Right ventricle myocardium inferior (tissue), 1 donor: ENCODE measurements around the gene C10orf105. TPM values are rescaled to one million over a fixed set of nuclear protein-coding genes. Genes with fewer than 3 reads are reported as not detected.

Experiments
- ATAC-seq: fragments of 200-7000 bp; cut with Tn5 transposase; one replicate; pipeline ENCODE4 v1.9.1; 2020; ENCODE audit warnings: mild to moderate bottlenecking, moderate library complexity
- DNase-seq: peaks from one replicate; pipeline ENCODE4 v3.0.0; 2021; ENCODE audit errors: missing footprints
- intact Hi-C: fragments of 100-400 bp; cut with DNase I; formaldehyde crosslinking; loops from one replicate; pipeline ENCODE4 v1.11.0; 2022
- total RNA-seq: library from RNA; stranded (reverse); fragmentation: NEBNext Ultra II Directional; extraction: Animal tissue kit (Norgen Biotek cat#: 25700); gene quantifications from one replicate; pipeline ENCODE4 v1.2.1, GENCODE V29; 2021
- donor health status: DM: no; HTN: yes; CAD: no; lungs with severe emphysema.

Gene C10orf105
- total RNA-seq, 1 donor from 2014 or later, result 0.05 TPM

DNA sequence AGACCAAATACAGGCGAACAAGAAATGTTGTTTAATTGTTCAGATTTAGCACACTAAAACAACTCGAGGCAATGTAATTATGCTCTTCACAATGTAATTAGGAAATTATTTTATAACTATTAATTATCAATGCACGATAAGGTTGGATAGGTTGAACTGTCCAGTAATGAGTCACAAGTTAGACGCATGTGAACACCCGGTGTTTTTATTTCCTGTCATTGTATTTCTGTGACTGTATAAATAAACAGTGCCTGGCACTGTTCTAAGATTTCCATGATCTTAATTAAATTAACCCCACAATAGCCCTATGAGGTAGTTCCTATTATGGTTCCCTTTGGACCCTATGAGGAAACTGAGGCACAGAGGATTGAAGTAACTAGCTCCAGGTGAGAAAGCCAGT, 26.2 kb downstream of the C10orf105 start:
- DNase-seq (no peak), ATAC-seq (no peak)
- intact Hi-C loops, result no loop called here

GRCh38 chr10:71692598-71693306, 26.8 kb downstream of the C10orf105 start:
- DNase-seq, result no peak
- intact Hi-C loops, result no loop called here
- no peak for ATAC-seq

- DNase-seq (no peak), ATAC-seq (no peak)
- intact Hi-C loops, result no loop called here
These were observed 28.2 kb downstream of the C10orf105 start for GRCh38 chr10:71691405-71691804.

DNA sequence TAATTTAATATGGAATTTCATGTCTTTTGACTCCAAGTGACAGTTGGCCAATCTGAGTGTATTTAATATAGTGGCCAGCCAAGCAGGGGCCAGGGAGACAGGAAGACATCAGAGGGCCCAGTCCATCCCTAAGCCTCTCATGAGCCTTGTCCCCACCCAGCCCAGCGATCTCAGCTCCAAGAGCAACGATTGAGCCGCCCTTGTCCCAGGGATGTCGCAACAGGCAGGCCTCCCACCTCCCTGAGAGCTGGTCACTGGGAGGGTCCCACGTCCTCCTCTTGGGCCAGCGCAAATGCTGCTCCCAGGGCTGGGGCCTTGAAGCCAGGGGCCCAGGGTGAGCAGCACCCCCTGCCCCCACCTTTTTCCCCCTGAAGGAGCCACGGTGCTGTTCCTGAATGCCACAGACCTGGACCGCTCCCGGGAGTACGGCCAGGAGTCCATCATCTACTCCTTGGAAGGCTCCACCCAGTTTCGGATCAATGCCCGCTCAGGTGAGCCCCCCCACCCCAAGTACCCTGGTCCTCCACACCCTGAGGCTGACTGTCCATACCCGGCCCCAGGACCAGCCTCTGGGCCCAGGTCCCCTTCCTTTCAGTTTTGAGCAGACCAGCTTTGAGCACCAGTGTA, 29.4 kb downstream of the C10orf105 start:
- intact Hi-C loops, result no loop called here
- DNase-seq (no peak), ATAC-seq (no peak)

DNA sequence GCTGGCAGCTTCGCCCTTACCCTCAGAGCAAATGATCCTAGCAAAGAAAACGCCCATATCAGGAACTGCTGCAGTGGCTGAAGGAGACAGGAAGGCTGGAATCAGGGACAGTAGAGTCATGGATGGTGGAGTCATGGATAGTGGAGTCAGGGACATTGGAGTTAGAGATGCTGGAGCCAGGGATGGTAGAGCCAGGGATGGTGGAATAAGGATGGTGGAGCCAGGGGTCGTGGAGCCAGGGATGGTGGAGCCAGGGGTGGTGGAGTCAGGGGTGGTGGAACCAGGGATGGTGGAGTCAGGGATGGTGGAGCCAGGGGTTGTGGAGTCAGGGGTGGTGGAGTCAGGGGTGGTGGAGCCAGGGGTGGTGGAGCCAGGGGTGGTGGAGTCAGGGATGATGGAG, 31.3 kb downstream of the C10orf105 start:
- ATAC-seq, result no peak
- intact Hi-C loops, result no loop called here
- DNase-seq, result no peak

DNA sequence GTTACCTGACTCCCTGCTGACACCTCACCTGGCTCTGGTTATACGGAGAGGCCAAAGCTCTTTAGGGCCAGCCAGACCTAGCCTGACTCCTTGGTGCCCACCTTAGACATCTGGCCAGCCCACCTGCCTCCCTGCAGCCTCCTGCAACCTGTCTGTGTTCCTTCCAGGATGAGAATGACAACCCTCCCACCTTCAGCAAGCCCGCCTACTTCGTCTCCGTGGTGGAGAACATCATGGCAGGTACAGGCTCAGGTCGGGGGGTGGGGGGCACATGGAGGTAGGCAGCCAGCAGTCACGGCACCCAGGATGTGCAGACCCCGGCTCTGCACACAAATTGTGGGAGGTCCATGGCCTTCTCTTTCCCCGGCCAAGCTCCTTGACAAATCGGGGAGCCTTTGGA, 32.1 kb downstream of the C10orf105 start:
- intact Hi-C loops, result no loop called here
- no peak for DNase-seq
- ATAC-seq, result no peak

GRCh38 chr10:71687077-71687476, 32.5 kb downstream of the C10orf105 start:
- ATAC-seq, result no peak
- DNase-seq, result no peak
- intact Hi-C loops, result no loop called here

DNA sequence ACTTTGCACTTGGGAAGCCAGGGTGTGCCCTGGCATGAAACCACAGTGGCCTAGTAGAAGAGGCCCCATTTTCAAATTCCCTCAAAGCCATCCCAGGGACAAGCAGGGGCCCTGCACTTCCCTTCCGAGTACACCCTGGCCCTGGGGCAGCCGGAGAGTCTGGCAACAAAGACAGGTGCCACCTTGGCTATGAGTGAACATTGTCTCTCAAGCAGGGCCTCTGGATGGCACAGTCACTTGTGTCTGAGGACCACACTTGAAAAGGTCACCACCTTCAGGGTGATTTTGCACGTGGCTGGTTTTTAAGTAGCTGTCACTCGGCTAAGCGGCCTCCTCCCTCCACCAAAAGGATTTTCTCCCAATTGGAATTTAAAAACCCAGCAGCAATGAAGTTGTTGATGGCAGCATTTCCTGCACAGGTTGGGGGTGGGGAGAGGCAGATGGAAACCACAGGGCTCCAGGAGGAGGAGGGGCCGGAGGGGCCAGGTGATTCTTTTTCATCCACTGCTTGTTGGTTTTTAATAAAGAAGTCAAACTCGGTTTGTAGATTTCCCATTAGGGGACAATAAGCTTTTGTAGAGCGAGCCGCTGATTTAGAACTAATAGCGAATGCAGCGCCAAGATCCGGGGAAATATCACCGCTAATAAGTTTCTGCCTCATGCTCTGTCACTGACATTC, 33.9 kb downstream of the C10orf105 start:
- DNase-seq (no peak), ATAC-seq (peak; percentile 51)
- intact Hi-C loops, result no loop called here

DNA sequence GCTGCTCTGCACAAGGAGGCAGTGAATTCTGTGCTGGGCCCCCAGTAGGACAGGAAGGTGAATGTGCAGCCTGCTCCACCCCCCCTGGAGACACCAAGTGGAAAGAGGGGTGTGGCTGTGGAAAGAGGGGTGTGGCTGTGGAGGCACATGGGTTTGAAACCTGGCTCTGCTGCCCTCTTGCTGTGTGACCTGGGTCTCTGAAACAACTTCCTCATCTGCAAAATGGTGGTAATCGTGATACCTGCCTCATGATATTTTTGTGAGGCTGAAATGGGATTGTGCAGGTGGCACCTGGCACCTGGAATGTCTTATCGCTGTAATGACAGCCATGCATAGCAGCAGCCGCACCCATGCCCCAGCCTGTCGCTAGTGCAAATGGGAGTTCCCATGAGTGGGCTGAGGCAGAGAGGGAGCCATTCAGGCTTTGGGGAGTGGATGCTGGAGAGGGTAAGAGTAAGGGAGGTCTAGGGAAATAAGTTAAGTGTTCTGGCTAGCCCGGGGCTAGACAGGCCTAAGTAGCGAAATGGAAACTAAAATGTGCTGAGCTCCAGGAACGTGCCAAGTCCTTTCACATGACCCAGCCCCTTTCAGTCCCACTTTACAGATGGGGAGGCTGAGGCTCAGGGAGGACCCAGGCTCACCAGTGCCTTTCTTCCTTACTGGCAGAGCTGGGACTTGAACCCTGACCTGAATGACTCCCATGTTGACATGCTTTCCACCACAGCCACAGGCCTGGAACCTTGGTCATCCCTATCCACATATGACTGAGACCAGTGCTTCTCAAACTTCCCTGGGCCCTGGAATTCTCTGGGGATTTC, 35.0 kb downstream of the C10orf105 start:
- ATAC-seq, result no peak

DNA sequence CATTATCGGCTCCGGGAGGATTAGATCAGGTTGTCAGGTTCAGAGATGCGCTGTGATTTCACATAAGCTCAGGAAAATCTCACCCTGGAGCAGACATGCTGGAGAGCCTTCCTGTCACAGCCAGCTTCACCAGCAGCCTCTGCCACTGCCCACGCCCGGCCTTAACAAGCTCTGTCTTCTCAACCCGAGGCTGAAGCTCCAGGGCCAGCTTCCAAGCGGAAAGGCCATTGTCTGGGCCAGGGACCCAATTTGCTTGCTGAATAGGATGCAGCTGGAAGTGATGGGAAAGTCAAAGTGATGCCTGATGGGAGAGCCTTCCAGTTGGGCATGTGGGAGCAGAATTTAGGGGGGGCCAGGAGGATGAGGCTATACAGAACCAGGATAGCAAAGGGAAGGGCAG, 36.3 kb downstream of the C10orf105 start:
- ATAC-seq (no peak), DNase-seq (no peak)

More for the DNA sequence above, 35.0 kb downstream of the C10orf105 start:
- intact Hi-C loops, result no loop called here
- no peak for DNase-seq

GRCh38 chr10:71681977-71682376, 37.6 kb downstream of the C10orf105 start:
- DNase-seq, result no peak
- intact Hi-C loops, result no loop called here
- no peak for ATAC-seq

More for the DNA sequence above, 36.3 kb downstream of the C10orf105 start:
- intact Hi-C loops, result no loop called here

DNA sequence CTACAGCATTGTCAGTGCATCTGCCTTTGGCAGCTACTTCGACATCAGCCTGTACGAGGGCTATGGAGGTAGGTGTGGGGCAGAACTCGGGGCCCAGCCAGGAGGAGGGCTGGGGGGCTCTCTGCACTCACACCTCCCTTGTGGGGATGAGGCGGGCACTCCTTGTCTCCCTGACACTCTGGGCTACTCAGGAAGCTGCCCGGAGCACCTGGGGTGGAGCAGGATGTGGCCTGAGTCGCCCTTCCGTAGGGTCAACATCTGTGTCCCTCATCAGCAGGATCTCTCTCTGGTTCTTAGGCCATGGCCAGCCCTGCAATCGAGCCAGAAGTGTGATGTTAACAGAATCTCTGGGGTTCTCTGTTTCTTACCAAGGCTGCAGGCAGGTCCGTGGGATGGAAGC, 40.2 kb downstream of the C10orf105 start:
- no peak for DNase-seq
- ATAC-seq, result peak; percentile 45
- intact Hi-C loops, result no loop called here

DNA sequence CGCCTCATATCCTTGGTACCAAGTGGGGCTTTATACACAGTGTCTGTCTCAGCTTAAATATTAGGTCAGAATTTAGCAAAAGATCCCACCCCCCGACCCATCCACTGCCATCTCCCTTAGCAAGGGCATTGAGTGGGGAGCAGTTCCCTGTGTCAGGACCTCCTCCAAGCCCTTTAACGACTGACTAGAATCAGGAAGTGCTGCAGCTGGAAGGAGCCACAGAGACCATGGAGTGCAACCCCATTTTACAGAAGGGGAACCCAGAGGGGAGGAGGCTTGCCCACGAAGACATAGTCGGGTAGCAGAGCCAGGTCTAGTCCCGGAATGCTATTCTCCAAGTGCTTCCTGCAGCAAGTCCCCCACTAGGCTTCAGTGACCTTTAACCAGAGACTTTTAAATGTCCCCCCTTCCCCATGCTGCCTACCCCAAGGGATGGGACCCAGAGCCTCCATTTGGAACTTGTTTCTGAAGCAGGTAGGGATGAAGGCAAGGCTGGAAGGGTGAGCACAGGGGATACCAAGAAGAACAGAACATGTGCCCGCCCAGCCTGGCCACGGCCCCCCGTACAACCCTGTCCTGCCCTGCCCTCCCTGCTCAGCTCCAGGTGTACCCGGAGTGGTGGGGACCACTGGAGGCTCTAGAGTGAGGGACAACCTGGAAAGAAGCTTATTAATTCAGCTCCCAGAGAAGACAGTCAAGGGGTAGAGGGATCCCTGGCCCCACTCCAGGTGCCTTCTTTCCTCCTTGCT, 41.3 kb downstream of the C10orf105 start:
- ATAC-seq (no peak), DNase-seq (no peak)
- intact Hi-C loops, result no loop called here

GRCh38 chr10:71677261-71677660, 42.3 kb downstream of the C10orf105 start:
- intact Hi-C loops, result no loop called here
- DNase-seq (no peak), ATAC-seq (no peak)

GRCh38 chr10:71675295-71675970, 44.1 kb downstream of the C10orf105 start:
- DNase-seq (no peak), ATAC-seq (no peak)
- intact Hi-C loops, result no loop called here

DNA sequence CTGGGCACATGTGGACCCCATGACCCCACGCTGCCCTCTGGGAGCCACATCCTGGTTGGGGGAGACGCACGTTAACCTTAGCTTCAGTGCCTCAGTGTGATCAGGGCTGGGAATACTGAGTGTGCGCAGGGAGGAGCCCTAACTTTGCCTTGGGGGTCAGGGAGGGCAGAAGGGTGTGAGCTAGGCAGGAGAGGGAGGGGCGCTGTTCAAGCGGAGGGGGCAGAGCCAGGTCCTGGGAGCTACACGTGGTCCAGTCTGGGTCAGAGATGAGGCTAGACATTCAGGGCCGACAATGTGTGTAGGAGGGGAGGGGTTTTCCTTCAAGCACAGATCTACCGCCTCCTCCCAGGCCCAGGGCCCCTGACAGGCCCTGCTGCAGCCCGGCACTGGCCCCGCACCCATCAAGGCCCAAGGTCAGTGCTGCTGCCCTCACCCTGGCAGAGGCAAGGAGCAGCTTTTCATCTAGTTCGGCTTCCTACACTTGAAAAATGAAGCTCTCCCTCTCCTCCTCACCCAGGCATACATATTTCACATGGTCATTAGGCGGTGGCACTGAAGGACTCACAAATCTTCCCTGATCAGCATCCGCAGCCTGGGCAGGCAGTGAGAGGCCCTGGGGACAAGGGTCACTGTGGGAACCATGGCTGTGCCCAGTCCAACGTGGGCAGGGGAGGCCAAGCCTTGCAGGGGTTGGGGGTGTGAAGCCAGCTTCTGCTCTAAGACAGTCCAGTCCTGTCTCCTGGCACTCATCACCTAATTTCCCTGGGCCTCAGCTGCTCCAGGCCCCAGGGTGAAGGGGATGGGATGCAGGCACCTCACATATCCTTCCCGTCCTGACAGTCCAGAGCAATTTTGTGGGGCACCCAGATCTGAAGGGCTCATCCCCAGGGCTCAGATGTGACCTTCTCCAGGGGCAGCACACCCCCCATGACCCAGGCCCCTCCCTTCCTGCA, 47.3 kb downstream of the C10orf105 start:
- ATAC-seq (no peak), DNase-seq (no peak)
- intact Hi-C loops, result no loop called here

DNA sequence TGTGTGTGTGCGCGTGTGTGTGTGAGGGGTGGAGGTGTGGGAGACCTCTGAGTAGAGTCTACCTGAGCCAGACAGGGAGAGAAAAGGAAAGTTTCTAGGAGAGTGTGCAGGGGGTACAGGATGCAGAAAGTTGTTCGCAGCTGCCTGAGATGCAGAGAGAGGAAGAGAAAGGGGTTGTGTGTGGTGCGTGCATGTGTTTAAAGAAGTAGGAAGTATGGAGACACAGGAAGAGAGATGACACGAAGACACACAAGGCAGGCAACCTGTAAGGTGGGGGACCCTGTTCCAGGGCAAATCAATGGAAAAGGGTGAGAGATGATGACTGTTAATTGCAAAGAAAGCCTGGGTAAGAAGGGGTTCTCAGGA, 52.2 kb downstream of the C10orf105 start:
- DNase-seq (no peak), ATAC-seq (no peak)
- intact Hi-C loops, result loop anchor here (5.0 kb wide), 1 partner anchor 35 kb away; no protein-coding TSS in a partner anchor
